ENCODE measurements around the gene SUN5.

Gene SUN5

DNA sequence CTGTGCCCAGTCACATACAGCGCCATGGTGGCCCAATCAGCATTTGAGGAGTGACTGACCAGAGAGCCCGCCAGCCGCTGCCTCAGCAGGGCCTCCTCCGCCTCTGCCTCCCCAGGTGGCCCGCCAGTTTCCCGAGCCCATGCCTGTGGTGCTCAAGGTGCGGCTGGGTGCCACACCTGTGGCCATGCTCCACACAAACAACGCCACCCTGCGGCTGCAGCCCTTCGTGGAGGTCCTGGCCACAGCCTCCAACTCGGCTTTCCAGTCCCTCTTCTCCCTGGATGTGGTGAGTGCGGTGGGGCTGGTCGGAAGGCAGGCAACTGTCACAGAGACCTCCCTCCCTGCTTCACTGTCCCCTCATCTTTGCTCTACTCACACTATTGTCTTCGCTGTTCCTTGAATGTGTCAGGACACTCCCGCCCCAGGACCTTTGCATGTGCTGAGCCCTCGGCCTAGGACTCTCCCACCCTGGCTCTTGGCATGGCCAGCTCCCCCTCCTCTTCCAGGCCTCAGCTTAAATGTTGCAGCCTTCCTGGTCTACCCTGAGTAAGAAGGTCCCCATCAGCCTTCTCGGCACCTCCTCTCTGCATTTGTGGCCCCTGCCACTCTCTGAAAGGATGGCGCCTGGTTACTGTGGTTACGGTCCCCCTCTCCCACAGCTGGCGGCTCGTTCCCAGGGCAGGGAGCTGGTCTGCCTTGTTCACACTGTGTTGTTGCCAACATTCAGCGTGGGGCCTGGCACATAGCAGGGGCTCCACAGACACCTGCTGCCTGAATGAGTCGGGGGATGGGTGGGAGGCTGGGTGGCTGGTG is 15.4 kb upstream of the SUN5 start:
- H3K27ac ChIP-seq (ENCODE audit: low read depth, low read length, severe bottlenecking): no peak overlapping the region
- WGBS, 2 experiments (ENCODE audit: insufficient coverage in 2 of 2): 90 to 92% methylated on average over 16 to 23 of the region's 23 CpGs

DNA sequence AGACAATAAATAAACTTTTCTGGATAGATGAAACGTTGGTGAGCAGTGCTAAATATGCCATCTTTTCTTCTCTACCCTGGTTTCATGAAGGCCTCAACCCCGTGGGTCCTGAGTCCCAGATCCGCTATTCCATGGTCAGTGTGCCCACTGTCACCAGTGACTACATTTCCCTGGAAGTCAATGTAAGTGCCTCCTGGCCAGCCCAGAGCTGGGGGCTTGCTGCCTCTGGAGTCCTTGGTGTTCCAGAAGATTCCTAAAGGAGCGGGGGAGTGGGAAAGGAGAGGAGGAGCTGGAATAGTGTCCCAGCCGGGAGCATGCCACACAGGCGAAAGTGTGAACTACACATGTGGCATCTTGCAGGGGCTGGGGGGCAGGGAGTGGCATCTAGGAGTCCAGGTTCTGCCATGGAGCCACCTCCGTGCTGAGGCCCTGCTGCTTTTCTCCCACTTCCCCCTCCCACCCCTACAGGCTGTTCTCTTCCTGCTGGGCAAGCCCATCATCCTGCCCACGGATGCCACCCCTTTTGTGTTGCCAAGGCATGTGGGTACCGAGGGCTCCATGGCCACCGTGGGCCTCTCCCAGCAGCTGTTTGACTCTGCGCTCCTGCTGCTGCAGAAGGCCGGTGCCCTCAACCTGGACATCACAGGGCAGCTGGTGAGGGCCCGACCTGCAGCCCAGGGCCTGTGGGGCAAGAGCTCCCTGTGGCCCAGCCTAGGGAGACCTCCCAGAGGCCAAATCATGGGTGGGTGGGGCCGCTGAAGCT is 14.1 kb upstream of the SUN5 start:
- Histone ChIP-seq H3K9me3 (ENCODE audit: control insufficient read depth, low read length) (no peaks in the 10 kb centered on the region), H3K4me1 (ENCODE audit: control insufficient read depth, insufficient read depth, low read length, poor library complexity, severe bottlenecking) (no peaks in the 10 kb centered on the region), H3K27ac (ENCODE audit: low read depth, low read length, severe bottlenecking) (no peak overlapping the region), H3K4me3 (ENCODE audit: extremely low read depth, insufficient read depth, low read length, poor library complexity, severe bottlenecking) (no peak overlapping the region), H3K36me3 (ENCODE audit: control insufficient read depth, insufficient read depth, low read length) (no peaks in the 10 kb centered on the region)
- 88 to 95% methylated on average over 9 to 13 of the region's 14 CpGs for WGBS, 2 experiments (ENCODE audit: insufficient coverage in 2 of 2)

More for the DNA sequence above, 15.4 kb upstream of the SUN5 start:
- Histone ChIP-seq H3K9me3 (ENCODE audit: control insufficient read depth, low read length) (no peaks in the 10 kb centered on the region), H3K4me3 (ENCODE audit: extremely low read depth, insufficient read depth, low read length, poor library complexity, severe bottlenecking) (no peak overlapping the region), H3K4me1 (ENCODE audit: control insufficient read depth, insufficient read depth, low read length, poor library complexity, severe bottlenecking) (no peaks in the 10 kb centered on the region), H3K36me3 (ENCODE audit: control insufficient read depth, insufficient read depth, low read length) (no peaks in the 10 kb centered on the region)

DNA sequence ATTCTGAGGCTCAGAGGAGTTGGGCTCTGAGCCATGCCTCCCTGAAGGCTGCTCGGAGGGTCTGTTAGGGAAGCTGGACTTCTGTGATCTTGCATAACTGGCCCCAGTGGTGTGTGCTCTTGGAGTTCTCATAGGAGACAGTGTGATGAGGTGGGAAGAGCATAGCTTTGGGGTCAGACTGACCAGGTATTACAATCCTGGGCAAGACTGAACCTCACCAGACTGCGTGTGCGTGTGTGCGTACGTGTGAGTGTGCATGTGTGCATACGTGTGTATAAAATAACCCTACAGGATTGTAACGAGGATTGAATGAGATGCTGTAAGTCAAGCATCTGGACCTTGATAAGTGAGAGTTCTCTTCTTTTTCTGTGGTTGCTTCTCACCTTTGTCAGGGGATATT is 13.3 kb upstream of the SUN5 start:
- Histone ChIP-seq H3K4me1 (ENCODE audit: control insufficient read depth, insufficient read depth, low read length, poor library complexity, severe bottlenecking) (no peaks in the 10 kb centered on the region), H3K36me3 (ENCODE audit: control insufficient read depth, insufficient read depth, low read length) (no peaks in the 10 kb centered on the region), H3K27ac (ENCODE audit: low read depth, low read length, severe bottlenecking) (no peak overlapping the region), H3K9me3 (ENCODE audit: control insufficient read depth, low read length) (no peaks in the 10 kb centered on the region), H3K4me3 (ENCODE audit: extremely low read depth, insufficient read depth, low read length, poor library complexity, severe bottlenecking) (no peak overlapping the region)
- 95 to 96% methylated on average over 6 to 7 of the region's 7 CpGs for WGBS, 2 experiments (ENCODE audit: insufficient coverage in 2 of 2)

DNA sequence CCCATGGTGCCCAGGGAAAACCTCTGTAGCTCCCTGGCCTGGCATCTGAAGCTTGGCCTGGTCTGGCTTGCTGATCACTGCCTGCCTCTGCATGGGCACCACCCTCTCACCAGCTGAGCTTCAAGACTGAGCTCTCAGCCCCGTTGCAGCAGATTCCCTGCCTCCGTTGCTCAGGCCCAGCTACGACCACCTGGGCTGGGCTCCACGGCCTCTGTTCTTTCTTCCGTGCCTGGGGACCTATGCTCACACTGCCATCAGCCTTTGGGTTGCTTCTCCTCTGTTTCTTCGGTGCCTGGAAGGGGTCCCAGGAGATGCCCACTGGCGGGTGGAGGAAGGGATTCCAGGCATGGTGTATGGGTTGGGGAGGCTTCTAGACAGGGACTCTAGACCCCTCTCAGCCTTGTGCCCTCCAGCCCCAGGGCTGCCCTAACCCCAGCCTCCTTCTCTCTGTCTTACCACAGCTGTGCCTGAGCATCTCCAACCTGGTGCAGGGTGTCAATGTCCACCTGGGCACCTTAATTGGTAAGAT is 12.4 kb upstream of the SUN5 start:
- Histone ChIP-seq H3K36me3 (ENCODE audit: control insufficient read depth, insufficient read depth, low read length) (no peaks in the 10 kb centered on the region), H3K27ac (ENCODE audit: low read depth, low read length, severe bottlenecking) (no peak overlapping the region), H3K4me1 (ENCODE audit: control insufficient read depth, insufficient read depth, low read length, poor library complexity, severe bottlenecking) (no peaks in the 10 kb centered on the region), H3K4me3 (ENCODE audit: extremely low read depth, insufficient read depth, low read length, poor library complexity, severe bottlenecking) (no peak overlapping the region), H3K9me3 (ENCODE audit: control insufficient read depth, low read length) (no peaks in the 10 kb centered on the region)
- WGBS, 2 experiments (ENCODE audit: insufficient coverage in 2 of 2): 91% methylated on average over 5 to 6 of the region's 7 CpGs

DNA sequence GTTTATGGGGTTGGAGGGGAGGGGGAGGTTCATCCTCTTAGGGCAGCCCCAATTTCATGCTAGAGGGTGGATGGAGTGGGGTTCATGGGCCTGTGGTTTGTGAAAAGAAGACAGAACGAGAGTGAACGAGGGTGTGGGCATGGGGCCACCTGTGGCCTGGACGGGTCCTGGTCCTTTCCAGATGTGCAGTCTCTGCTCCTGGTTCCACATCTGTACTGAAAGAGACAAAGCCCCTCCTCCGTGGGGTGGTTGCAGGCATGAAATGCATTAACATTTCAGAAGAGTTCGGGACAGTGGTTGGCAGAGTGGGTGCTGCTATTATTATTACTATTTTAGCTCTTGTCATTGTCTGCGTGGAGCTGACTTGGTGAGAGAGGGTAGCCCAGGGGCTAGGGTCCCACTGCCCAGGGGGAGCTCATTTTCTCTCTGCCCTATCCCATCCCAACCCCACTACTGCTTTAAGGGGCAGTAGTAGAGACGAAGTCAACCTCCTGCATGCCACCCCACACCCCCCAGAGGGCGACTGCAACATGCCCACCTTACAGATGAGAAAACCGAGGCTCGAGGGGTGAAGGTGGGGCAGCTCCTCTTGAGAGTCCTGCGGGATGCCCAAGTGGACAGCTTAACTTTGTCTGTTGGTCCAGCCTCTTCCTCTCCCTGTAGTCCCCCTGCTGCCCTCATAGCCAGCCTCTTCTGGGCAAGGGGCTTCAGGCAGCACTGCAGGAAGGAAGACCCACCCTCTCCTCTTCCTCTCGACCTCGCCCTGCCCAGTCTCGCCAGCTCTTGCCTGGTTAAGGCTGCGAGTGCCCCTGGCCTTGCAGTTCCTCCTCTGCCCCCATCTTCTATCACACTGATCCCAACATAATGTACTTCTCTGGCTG is 11.7 kb upstream of the SUN5 start:
- 84 to 96% methylated on average over 9 to 10 of the region's 15 CpGs for WGBS, 2 experiments (ENCODE audit: insufficient coverage in 2 of 2)
- no peak overlapping the region for H3K4me3 ChIP-seq (ENCODE audit: extremely low read depth, insufficient read depth, low read length, poor library complexity, severe bottlenecking)
- no peaks in the 10 kb centered on the region for H3K36me3 ChIP-seq (ENCODE audit: control insufficient read depth, insufficient read depth, low read length)
- H3K4me1 ChIP-seq (ENCODE audit: control insufficient read depth, insufficient read depth, low read length, poor library complexity, severe bottlenecking): no peaks in the 10 kb centered on the region
- no peaks in the 10 kb centered on the region for H3K9me3 ChIP-seq (ENCODE audit: control insufficient read depth, low read length)
- H3K27ac ChIP-seq (ENCODE audit: low read depth, low read length, severe bottlenecking): no peak overlapping the region

DNA sequence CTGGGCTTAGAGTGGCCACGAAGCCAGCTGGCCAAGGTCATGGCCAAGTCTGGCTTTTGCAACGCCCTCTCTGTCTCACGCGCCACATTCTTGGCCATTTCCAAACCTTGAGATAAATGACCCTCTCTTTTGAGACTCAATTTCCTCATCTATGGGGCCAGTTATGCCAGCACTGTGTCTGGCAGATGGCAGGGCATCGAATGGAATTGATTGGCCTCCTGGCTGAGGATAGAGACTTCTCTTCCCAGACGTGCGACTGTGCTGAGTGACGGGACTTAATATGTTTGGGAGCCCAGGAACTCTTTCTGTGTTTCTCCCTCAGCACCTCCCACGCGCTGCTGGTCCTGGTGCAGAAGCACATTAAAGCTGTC is 10.9 kb upstream of the SUN5 start:
- Histone ChIP-seq H3K4me1 (ENCODE audit: control insufficient read depth, insufficient read depth, low read length, poor library complexity, severe bottlenecking) (no peaks in the 10 kb centered on the region), H3K9me3 (ENCODE audit: control insufficient read depth, low read length) (no peaks in the 10 kb centered on the region), H3K4me3 (ENCODE audit: extremely low read depth, insufficient read depth, low read length, poor library complexity, severe bottlenecking) (no peak overlapping the region), H3K36me3 (ENCODE audit: control insufficient read depth, insufficient read depth, low read length) (no peaks in the 10 kb centered on the region), H3K27ac (ENCODE audit: low read depth, low read length, severe bottlenecking) (no peak overlapping the region)
- 90 to 92% methylated on average over 7 to 9 of the region's 10 CpGs for WGBS, 2 experiments (ENCODE audit: insufficient coverage in 2 of 2)

DNA sequence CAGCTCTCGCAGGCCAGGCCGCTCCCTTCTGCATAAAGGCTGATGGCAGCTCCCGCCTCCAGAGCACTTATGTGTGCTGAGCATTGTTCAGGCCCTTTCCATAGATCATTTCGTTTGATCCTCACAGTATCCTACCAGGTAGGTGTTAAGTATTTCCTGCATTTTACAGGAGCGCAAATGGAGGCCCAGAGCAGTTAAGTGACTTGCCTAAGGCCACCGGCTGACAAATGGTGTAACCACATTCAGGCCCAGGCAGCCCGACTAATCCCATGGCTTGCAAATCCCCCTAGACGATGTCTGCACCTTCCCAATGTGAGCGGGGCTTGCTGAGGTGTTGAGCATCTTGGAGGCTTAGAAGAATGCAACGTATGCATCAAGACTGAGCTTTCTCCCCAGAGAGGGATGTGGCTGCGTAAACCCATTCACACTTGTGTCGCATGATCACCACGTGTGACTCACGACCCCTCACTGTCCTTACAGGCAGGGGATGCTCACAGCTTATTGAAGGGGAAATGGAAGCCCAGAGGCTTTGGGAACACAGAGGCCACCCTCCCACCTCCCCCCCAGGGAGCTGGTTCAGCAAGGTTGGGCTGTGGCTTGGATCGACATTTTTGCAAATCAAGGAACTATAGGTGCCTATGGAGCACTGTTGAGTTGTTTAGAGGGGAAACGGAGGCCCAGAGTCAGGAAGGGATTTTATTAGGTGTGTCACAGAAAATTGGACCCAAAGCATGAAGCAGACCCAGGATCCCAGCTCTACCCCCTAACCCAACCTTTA is 10.3 kb upstream of the SUN5 start:
- no peaks in the 10 kb centered on the region for H3K36me3 ChIP-seq (ENCODE audit: control insufficient read depth, insufficient read depth, low read length)
- no peak overlapping the region for H3K27ac ChIP-seq (ENCODE audit: low read depth, low read length, severe bottlenecking)
- 43 to 45% methylated on average over 11 to 14 of the region's 16 CpGs for WGBS, 2 experiments (ENCODE audit: insufficient coverage in 2 of 2)
- H3K9me3 ChIP-seq (ENCODE audit: control insufficient read depth, low read length): no peaks in the 10 kb centered on the region
- no peak overlapping the region for H3K4me3 ChIP-seq (ENCODE audit: extremely low read depth, insufficient read depth, low read length, poor library complexity, severe bottlenecking)
- H3K4me1 ChIP-seq (ENCODE audit: control insufficient read depth, insufficient read depth, low read length, poor library complexity, severe bottlenecking): no peaks in the 10 kb centered on the region

DNA sequence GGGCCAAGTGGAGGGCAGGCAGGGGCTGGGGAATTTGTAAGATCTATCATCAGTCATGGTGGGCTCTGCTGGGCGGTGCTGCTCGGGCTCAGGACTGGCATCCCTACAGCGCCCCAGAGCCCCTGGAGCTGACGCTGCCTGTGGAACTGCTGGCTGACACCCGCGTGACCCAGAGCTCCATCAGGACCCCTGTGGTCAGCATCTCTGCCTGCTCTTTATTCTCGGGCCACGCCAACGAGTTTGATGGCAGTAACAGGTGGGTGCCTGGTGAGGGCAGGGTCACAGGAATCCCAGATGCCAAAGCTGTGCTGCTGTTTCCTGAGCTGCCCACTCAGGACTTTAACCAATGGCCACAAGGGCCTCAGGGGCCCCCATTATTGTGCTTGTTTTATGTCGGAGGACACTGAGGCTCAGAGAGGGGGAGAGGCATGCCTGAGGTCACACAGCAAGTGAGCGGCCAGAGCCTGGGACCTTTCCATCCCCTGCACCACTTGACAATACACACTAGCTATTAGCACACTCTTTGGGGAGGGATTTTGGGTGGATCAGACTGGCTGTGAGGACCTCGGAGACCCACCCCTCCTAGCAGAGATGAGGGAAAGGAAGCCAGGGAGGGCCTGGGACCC is 9.6 kb upstream of the SUN5 start:
- Histone ChIP-seq H3K9me3 (ENCODE audit: control insufficient read depth, low read length) (no peaks in the 10 kb centered on the region), H3K4me3 (ENCODE audit: extremely low read depth, insufficient read depth, low read length, poor library complexity, severe bottlenecking) (no peak overlapping the region), H3K27ac (ENCODE audit: low read depth, low read length, severe bottlenecking) (no peak overlapping the region), H3K36me3 (ENCODE audit: control insufficient read depth, insufficient read depth, low read length) (no peaks in the 10 kb centered on the region), H3K4me1 (ENCODE audit: control insufficient read depth, insufficient read depth, low read length, poor library complexity, severe bottlenecking) (no peaks in the 10 kb centered on the region)
- WGBS, 2 experiments (ENCODE audit: insufficient coverage in 2 of 2): 86 to 92% methylated on average over 6 to 9 of the region's 12 CpGs

DNA sequence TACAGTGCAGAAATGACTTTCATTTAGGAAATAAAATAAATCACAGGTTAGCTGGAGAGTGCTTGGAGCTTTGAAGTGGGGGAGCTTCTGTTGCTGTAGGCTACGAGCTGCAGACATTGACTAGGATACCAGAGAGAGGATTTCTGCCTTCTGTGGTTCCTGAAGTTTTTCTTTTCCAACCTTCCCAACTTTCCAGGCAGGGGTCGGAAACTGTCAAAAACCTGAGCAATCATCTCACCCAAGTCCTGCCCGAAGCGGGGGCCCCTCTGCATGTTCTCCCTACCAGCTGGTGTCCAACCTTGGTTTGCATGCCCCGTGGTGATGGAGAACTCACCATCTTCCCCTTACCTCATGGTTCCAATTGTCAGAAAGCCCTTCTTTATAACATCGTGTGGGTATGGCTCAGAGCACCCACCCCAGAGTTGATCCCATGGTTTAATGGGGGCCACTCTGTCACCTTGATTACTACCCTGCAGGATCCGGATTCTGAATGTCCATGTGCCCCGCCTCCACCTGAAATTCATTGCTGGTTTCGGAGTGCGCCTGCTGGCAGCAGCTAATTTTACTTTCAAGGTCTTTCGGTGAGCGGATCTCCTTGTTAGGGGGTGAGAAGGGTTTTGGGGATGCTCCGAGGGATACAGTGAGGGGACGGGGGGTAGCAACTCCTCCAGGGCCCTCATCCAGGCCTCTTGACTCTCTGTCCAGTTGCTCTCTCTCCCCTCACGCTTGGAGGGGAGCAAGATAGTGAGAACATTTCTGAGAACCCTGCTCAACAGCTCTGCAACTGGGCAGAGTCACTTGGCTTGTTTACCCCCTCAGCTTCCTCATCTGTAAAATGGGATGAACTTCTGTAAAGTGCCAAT is 8.3 kb upstream of the SUN5 start:
- H3K36me3 ChIP-seq (ENCODE audit: control insufficient read depth, insufficient read depth, low read length): no peaks in the 10 kb centered on the region
- H3K4me1 ChIP-seq (ENCODE audit: control insufficient read depth, insufficient read depth, low read length, poor library complexity, severe bottlenecking): no peaks in the 10 kb centered on the region
- 89 to 90% methylated on average over 9 to 13 of the region's 15 CpGs for WGBS, 2 experiments (ENCODE audit: insufficient coverage in 2 of 2)
- no peak overlapping the region for H3K4me3 ChIP-seq (ENCODE audit: extremely low read depth, insufficient read depth, low read length, poor library complexity, severe bottlenecking)
- H3K27ac ChIP-seq (ENCODE audit: low read depth, low read length, severe bottlenecking): no peak overlapping the region
- H3K9me3 ChIP-seq (ENCODE audit: control insufficient read depth, low read length): no peaks in the 10 kb centered on the region

Data from mesodermal cell (in vitro differentiated cells).